ENCODE results near the gene AJAP1. TPM values are rescaled to one million over a fixed set of nuclear protein-coding genes. Genes with fewer than 3 reads are reported as not detected.

Gene AJAP1
- total and polyA plus RNA-seq, 10 of the 15 experiments (the other 5 are each of a cell fraction or from before 2014, with no cell fraction given): not detected

GRCh38 chr1:4801192-4801924 lies 146.9 kb downstream of the AJAP1 start:
- no peaks in the 10 kb centered on the region; the same call in 2 of the 3 replicates for H3K9me3 ChIP-seq (replicated peaks; ENCODE audit: control insufficient read depth, insufficient read depth, low read length)
- no peaks in the 10 kb centered on the region for H3K79me2 ChIP-seq (ENCODE audit: control insufficient read depth, insufficient read depth, low read length)
- ChIA-PET POLR2A (no interaction called here), CTCF (no interaction called here), RAD21 (ENCODE audit: unreplicated experiment) (no interaction called here), SMC1A (ENCODE audit: uncharacterized antibody, unreplicated experiment) (no interaction called here)
- no peak overlapping the region for H2AFZ ChIP-seq (ENCODE audit: control insufficient read depth, low read depth, low read length)
- no peak overlapping the region for H3K27ac ChIP-seq (ENCODE audit: control insufficient read depth, insufficient read depth)
- TF ChIP-seq MTA3 (IDR thresholded peaks at IDR 0.05; ENCODE audit: borderline replicate concordance, low read length): no peak
- TF ChIP-seq ATF7 (IDR thresholded peaks at IDR 0.05; ENCODE audit: low read depth): no peak
- TF ChIP-seq E2F4 (IDR thresholded peaks at IDR 0.05; ENCODE audit: low read depth, low read length): no peak
- no peak for TF ChIP-seq PBX3 (IDR thresholded peaks at IDR 0.05; ENCODE audit: insufficient replicate concordance, low read depth, low read length)
- no peaks in the 10 kb centered on the region for H4K20me1 ChIP-seq (ENCODE audit: control insufficient read depth, insufficient read depth)
- BruUV-seq (replicated peaks): no TSS peak
- no peak overlapping the region for H3K4me3 ChIP-seq
- no peak overlapping the region for H3K9ac ChIP-seq (ENCODE audit: control insufficient read depth, insufficient read depth, low read length)
- in situ Hi-C loops (cut with MboI) (no loop called here), intact Hi-C loops (cut with micrococcal nuclease; ENCODE audit: unreplicated experiment) (no loop called here)
- ATAC-seq: no peak
- no peaks in the 10 kb centered on the region; a peak in 1 of 4 replicates for H3K27me3 ChIP-seq (replicated peaks in 1 of 2; ENCODE audit: control insufficient read depth in 2 of 2, insufficient read depth in 2 of 2, low read length in 1 of 2)
- no peaks in the 10 kb centered on the region for H3K36me3 ChIP-seq (ENCODE audit: control insufficient read depth in 2 of 2, insufficient read depth in 2 of 2, low read length in 1 of 2)
- no peak for DNase-seq (ENCODE audit: low read depth, low spot score)
- peaks cover 10% of the 10 kb centered on the region for H3K4me1 ChIP-seq (ENCODE audit: control insufficient read depth, insufficient read depth, low read length)
- whole genome bisulfite sequencing (ENCODE audit: insufficient coverage, insufficient replicate concordance, low lambda C conversion rate, missing lambda C conversion rate): 29% methylated on average over 14 of the region's 14 CpGs
- FAIRE-seq: no peak
- H3K4me2 ChIP-seq (ENCODE audit: control insufficient read depth, insufficient read depth): no peak overlapping the region

- no peak overlapping the region for H3K9ac ChIP-seq (ENCODE audit: control insufficient read depth, insufficient read depth, low read length)
- ChIA-PET RAD21 (ENCODE audit: unreplicated experiment) (no interaction called here), CTCF (no interaction called here), POLR2A (no interaction called here), SMC1A (ENCODE audit: uncharacterized antibody, unreplicated experiment) (no interaction called here)
- no peaks in the 10 kb centered on the region for H3K79me2 ChIP-seq (ENCODE audit: control insufficient read depth, insufficient read depth, low read length)
- intact Hi-C loops (cut with micrococcal nuclease; ENCODE audit: unreplicated experiment) (no loop called here), in situ Hi-C loops (cut with MboI) (no loop called here)
- H3K36me3 ChIP-seq (ENCODE audit: control insufficient read depth in 2 of 2, insufficient read depth in 2 of 2, low read length in 1 of 2): no peaks in the 10 kb centered on the region
- WGBS (ENCODE audit: insufficient coverage, insufficient replicate concordance, low lambda C conversion rate, missing lambda C conversion rate): 36% methylated on average over 6 of the region's 6 CpGs
- H3K27ac ChIP-seq (ENCODE audit: control insufficient read depth, insufficient read depth): no peak overlapping the region
- DNase-seq (ENCODE audit: low read depth, low spot score) (no peak), FAIRE-seq (no peak), ATAC-seq (no peak)
- no peak overlapping the region for H3K4me3 ChIP-seq
- H3K27me3 ChIP-seq (replicated peaks in 1 of 2; ENCODE audit: control insufficient read depth in 2 of 2, insufficient read depth in 2 of 2, low read length in 1 of 2): no peaks in the 10 kb centered on the region; a peak in 1 of 4 replicates
- H3K4me1 ChIP-seq (ENCODE audit: control insufficient read depth, insufficient read depth, low read length): peaks cover 4% of the 10 kb centered on the region
- BruUV-seq (replicated peaks): no TSS peak
- H3K9me3 ChIP-seq (replicated peaks; ENCODE audit: control insufficient read depth, insufficient read depth, low read length): no peaks in the 10 kb centered on the region; the same call in 2 of the 3 replicates
- no peak overlapping the region for H2AFZ ChIP-seq (ENCODE audit: control insufficient read depth, low read depth, low read length)
- H3K4me2 ChIP-seq (ENCODE audit: control insufficient read depth, insufficient read depth): no peak overlapping the region
- H4K20me1 ChIP-seq (ENCODE audit: control insufficient read depth, insufficient read depth): no peaks in the 10 kb centered on the region
- TF ChIP-seq RFX5 (IDR thresholded peaks at IDR 0.05; ENCODE audit: low read depth, low read length) (no peak), MEF2A (IDR thresholded peaks at IDR 0.05; ENCODE audit: insufficient read depth, low read depth, low read length) (no peak), SRF (IDR thresholded peaks at IDR 0.05; ENCODE audit: low read depth in 2 of 2, low read length in 2 of 2) (no peak), USF2 (IDR thresholded peaks at IDR 0.05; ENCODE audit: borderline replicate concordance, low read depth, low read length) (no peak), SUPT20H (IDR thresholded peaks at IDR 0.05; ENCODE audit: borderline replicate concordance, control insufficient read depth, low read depth, low read length) (no peak), CHD1 (IDR thresholded peaks at IDR 0.05; ENCODE audit: low read depth, low read length) (no peak), BCLAF1 (IDR thresholded peaks at IDR 0.05) (no peak)
Measured at GRCh38 chr1:4802024-4802423, 147.6 kb downstream of the AJAP1 start.
